ENCODE data around the gene ABCB10.

- no peak for TF ChIP-seq CTCF (IDR thresholded peaks at IDR 0.05; ENCODE audit: low read depth, low read length, missing input control)
- TF ChIP-seq TAF1 (conservative IDR thresholded peaks at IDR 0.05): no peak
- TF ChIP-seq, protein P1, sequence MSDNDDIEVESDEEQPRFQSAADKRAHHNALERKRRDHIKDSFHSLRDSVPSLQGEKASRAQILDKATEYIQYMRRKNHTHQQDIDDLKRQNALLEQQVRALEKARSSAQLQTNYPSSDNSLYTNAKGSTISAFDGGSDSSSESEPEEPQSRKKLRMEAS (IDR thresholded peaks at IDR 0.05): no peak
- no peak for TF ChIP-seq RXRA (IDR thresholded peaks at IDR 0.05)
- TF ChIP-seq, protein P2, sequence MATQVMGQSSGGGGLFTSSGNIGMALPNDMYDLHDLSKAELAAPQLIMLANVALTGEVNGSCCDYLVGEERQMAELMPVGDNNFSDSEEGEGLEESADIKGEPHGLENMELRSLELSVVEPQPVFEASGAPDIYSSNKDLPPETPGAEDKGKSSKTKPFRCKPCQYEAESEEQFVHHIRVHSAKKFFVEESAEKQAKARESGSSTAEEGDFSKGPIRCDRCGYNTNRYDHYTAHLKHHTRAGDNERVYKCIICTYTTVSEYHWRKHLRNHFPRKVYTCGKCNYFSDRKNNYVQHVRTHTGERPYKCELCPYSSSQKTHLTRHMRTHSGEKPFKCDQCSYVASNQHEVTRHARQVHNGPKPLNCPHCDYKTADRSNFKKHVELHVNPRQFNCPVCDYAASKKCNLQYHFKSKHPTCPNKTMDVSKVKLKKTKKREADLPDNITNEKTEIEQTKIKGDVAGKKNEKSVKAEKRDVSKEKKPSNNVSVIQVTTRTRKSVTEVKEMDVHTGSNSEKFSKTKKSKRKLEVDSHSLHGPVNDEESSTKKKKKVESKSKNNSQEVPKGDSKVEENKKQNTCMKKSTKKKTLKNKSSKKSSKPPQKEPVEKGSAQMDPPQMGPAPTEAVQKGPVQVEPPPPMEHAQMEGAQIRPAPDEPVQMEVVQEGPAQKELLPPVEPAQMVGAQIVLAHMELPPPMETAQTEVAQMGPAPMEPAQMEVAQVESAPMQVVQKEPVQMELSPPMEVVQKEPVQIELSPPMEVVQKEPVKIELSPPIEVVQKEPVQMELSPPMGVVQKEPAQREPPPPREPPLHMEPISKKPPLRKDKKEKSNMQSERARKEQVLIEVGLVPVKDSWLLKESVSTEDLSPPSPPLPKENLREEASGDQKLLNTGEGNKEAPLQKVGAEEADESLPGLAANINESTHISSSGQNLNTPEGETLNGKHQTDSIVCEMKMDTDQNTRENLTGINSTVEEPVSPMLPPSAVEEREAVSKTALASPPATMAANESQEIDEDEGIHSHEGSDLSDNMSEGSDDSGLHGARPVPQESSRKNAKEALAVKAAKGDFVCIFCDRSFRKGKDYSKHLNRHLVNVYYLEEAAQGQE (IDR thresholded peaks at IDR 0.05): no peak
- no peak for TF ChIP-seq YY1 (IDR thresholded peaks at IDR 0.05)
- no peak for TF ChIP-seq GABPA (IDR thresholded peaks at IDR 0.05 in 1 of 2, conservative IDR thresholded peaks at IDR 0.05 in 1 of 2)
- no peak for TF ChIP-seq FOXA1 (IDR thresholded peaks at IDR 0.05)
Observed at GRCh38 chr1:229547542-229547941, 11.0 kb downstream of the ABCB10 start.
